SK-N-MC (cell line): ENCODE data around the gene MET.

ENCODE experiments used
- EZH2 ChIP-seq: fragments of 200-600 bp; sonication (generic); IDR thresholded peaks from one replicate; pipeline ENCODE4 v1.6.1; 2017; ENCODE audit warnings: antibody characterized with exemption
- FOXP2 ChIP-seq: optimal IDR thresholded peaks from 2 replicates; pipeline ENCODE3; 2011; ENCODE audit warnings: mild to moderate bottlenecking, moderate library complexity; ENCODE audit not compliant: insufficient read depth; ENCODE audit errors: extremely low read length, control extremely low read depth
- POLR2AphosphoS5 ChIP-seq: IDR thresholded peaks from 2 replicates; pipeline ENCODE4 v1.6.1; 2012; ENCODE audit warnings: mild to moderate bottlenecking, low read depth, low read length, borderline replicate concordance

DNA sequence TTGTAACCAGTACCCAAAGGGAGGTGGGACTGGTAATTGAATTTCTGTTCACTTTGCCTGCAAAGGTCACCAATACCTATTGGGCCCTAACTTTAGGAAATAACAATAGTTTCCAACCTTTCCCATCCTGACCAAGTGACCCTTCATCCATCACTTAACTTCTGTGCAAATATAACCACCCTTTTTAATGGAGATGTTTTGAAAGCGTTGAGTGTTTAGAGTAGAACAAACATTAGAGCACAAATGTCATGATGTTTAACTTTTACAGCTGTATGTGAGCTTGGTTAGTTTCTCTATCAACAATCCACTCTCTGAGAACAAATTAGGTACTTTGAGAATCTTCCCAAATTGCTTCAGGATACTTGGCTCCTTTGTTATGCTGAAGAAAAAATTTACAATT, 66.4 kb downstream of the MET start:
- TF ChIP-seq POLR2AphosphoS5 (no peak), EZH2 (no peak), FOXP2 (no peak)
